LHCN-M2 (cell line): ENCODE results near the gene TOGARAM2. TPM values are rescaled to one million over a fixed set of nuclear protein-coding genes. Genes with fewer than 3 reads are reported as not detected.

Source experiments
- DNase-seq: peaks from one replicate; pipeline ENCODE4 v3.0.0-alpha.2; 2012; ENCODE audit warnings: low read depth
- total RNA-seq: library from RNA; depleted of rRNA; stranded (reverse); fragments of >200 nt; gene quantifications from 2 replicates; pipeline ENCODE4 v1.2.3, GENCODE V29; 2014

The TOGARAM2 gene
- total RNA-seq, 1 experiment from 2014 or later = 0.75 TPM

GRCh38 chr2:29017716-29018435 lies 36.8 kb downstream of the TOGARAM2 start:
- DNase-seq = no peak

DNA sequence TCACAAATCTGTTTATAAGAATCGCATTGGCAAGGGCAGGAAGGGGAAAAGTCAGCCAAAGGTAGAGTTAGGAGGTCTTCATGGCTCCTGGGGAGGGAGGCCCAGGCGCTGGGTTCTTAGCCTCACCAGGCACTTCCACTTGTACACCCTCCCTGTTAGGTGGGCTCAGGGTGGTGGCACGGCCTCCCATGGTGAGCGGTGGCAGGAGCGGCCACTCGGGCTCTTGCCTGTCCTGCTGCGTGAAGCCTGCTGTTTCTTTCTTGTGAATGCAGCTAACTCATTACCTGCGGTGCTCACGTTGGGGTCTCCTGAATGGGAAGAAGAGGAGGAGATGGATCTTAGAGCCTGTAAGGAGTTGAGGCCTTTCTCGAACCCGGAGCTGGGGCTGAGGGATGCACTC lies 40.8 kb downstream of the TOGARAM2 start:
- no peak for DNase-seq

- DNase-seq = no peak
Measured at GRCh38 chr2:29022679-29023078, 41.6 kb downstream of the TOGARAM2 start.

DNA sequence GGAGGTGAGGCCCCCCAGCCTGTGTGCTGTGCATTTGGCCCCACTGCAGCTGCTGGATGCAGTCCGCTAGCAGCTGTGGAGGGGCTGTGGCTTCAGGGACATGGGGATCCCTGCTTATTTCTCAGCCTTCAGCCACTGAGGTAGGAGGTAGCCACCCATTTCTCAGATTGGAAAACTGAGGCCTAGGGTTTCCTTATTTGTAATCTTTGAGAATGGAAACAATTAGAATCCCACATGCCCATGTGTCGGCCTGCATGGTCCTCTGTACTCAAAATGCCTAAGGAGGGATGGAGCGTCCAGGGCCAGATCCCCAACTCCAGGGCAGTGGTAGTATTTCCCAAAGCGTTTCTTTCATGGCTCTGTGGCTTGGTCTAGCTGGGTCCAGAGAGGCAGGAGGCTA lies 42.1 kb downstream of the TOGARAM2 start:
- DNase-seq = no peak

- DNase-seq = no peak
Measured at GRCh38 chr2:29024882-29025430, 43.9 kb downstream of the TOGARAM2 start.

GRCh38 chr2:29025711-29026110 lies 44.6 kb downstream of the TOGARAM2 start:
- no peak for DNase-seq

GRCh38 chr2:29031046-29031445 lies 49.9 kb downstream of the TOGARAM2 start:
- DNase-seq = no peak

- no peak for DNase-seq
Measured at GRCh38 chr2:29032189-29032588, 51.1 kb downstream of the TOGARAM2 start.

DNA sequence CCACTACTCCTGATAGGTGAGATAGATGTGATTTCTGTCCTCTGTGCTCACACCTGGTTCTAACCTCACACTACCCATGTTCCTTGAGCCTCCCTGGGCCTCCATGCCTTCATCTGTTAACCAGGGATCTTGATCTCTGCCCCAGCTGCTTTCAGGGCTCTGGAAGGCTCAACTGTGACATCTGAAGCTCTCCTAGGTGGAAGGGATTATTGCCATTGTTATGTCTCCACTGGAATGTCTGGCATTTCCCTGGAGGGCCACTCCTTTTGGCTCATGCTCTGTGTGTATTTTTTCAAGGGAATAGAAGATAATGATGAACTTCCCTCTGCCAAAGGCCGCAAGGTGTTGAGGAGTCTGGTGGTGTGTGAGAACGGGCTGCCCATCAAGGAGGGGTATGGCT lies 52.1 kb downstream of the TOGARAM2 start:
- DNase-seq = peak; percentile 50

DNA sequence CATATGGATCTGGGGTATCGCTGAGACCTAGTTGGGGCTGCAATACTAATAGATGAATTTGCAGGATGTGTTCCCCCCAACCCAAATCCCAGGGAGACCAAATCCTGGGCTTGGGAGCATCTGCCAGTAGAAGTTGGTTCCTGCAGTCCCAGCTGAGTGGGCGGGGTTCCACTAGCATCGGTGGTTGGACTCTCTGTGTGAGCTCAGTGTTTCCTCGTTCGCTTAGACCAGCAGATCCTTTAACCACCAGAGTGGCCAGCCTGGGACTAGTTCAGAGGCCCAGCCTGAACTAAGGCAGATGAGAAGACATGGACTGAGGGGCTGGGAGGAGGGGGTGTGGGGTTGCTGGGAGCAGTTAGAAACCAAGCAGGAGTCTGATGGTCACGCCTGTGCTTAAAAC lies 52.6 kb downstream of the TOGARAM2 start:
- DNase-seq = no peak

- DNase-seq = no peak
Measured at GRCh38 chr2:29035016-29035745, 54.1 kb downstream of the TOGARAM2 start.

DNA sequence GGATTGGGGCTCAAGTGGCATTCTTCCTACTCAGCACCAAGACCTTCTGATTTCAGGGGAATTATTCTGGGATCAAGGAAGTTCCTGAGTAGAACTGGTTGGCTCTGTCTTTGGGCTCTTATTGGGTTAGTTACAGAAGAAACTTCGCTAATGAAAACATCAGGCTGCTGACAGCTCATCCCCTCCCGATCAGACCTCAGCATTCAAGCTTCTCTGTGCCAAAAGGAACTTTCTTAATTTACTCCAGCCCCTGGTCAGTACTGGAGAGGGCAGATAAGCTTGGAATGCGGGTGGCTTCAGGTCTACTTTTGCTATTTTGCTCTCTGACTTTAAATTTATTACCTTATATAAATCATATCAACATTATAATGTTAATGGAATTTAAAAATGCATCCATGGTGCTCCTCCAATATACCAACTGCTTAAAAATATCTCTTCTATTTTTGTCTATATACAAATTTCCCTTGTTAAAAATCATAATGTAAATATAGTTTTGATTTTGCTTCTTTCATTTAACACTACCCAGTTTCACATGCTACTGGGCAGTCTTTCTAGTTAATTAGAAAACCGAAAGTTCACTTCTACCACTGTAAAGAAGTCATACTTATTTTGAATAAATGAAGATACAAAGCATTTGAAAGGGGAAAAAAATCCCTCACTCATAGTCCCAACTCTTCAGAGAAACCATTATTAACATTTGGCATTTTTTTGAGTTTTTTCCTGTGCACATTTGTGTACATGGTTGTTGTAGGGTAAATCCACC lies 58.8 kb downstream of the TOGARAM2 start:
- DNase-seq = no peak

DNA sequence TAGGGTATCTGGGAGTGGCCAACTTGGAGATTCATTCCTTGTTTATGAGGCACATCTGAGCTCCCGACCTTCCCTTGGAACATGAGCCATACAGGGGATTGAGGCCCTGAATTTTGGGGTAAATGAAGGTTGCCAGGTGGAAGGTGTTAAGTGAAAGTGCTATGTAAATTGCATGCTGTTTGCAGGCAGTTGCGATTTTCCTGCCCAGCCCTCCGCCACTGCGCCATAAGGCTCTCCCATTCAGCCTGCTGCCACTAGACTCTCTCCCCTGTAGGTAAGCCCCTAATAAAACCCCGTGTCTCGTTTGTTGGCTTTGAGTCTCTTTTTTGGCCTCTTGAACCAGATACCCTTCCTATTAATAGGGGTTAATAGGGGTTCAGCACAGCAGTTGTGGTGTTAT lies 59.5 kb downstream of the TOGARAM2 start:
- no peak for DNase-seq

- DNase-seq = no peak
Measured at GRCh38 chr2:29041161-29041660, 60.1 kb downstream of the TOGARAM2 start.

DNA sequence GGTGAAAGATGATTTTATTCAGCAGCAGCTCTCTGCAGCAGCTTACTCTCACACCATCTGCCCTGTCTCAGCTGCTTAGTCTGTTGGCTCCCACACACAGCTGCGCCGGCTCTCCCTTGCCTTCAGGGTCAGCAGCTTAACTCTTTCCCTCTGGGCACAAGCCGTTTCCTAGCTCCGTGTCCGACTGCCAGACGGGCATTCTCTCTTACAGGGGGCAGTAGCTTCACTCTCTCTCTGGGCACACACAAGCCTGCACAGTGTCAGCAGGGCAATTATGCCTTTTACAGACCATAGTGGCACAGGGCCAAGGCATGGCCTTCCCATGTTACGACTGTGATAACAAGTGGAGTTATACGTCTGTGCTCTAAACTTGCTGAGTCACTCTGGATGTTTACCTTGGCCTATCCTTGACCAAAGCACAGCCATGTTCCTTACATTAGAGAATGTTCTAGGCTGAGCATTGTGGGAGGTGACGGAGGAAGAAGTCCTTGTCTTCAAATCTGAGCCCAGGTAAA lies 61.5 kb downstream of the TOGARAM2 start:
- peak; percentile 29 for DNase-seq

DNA sequence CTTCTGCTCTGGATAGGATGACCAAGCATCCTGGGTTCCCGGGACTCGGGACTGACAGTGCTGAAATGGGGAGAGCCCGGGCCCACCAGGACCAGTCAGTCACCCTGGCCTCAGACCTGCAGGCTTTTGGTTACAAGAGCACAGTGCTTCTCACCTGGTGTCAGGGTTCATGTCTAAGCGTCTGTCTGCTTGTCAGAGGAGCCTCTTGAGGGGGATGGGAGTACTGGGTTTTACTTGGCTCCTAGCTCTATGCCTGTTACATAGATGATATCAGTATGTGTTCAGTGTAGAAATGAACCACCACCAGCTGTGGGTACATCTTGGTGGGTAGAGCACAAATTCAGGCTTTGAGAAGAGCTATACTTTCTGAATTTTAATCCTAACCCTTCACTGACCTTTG lies 63.4 kb downstream of the TOGARAM2 start:
- no peak for DNase-seq

GRCh38 chr2:29046321-29046720 lies 65.2 kb downstream of the TOGARAM2 start:
- DNase-seq = no peak

GRCh38 chr2:29047083-29047845 lies 66.2 kb downstream of the TOGARAM2 start:
- DNase-seq = no peak

DNA sequence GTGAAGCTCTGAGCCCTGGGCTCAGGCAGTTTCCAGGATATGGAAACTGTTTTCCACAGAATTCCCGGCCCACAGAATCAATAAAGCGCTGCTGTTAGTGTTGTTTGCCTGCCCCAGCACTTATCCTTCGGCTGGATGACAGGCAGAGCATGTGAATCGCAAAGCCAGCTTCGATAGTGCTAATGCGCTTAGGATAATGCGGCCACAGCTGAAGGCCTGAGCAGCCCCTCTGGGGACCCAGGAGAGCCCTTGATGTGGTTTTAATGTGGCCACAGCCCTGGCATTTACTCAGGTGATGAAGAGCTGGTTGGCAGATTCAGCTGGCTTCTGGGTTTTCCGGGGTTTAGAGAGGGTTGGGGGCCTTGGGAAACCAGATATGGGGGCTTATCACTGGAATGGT lies 69.5 kb downstream of the TOGARAM2 start:
- DNase-seq = no peak

DNA sequence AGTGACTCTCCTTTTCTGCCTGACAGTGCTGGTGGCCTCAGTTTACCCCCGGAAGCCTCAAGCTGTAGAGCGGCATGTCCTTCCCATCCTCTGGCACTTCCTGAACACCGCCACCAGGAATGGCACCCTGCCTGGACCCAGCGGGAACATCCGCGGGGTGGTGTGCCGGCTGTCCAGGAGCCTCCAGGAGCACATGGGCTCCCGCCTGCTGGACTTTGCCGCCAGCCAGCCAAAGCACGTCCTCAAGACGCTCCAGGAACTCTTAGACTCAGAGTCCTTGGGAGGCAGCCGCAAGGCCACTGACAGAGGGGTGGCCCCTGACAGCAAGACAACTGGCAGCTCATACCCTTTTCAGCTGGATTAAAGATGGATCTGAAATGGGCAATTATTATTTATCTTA lies 70.6 kb downstream of the TOGARAM2 start:
- no peak for DNase-seq

- DNase-seq = no peak
Measured at GRCh38 chr2:29052807-29053206, 71.7 kb downstream of the TOGARAM2 start.
